Trophoblast cell (in vitro differentiated cells and primary cell): ENCODE results near the gene RNF224.
A peak's percentile ranks its signal among the peaks of the same experiment; 100 is the strongest.

ENCODE experiments used
- DNase-seq, 2 donors: peaks; one replicate each; pipeline ENCODE4 v3.0.0-alpha.2; 2016
- H2AFZ ChIP-seq: 2 replicates; pipeline ENCODE4 v1.6.1; 2013; ENCODE audit warnings: low read length, moderate library complexity, mild to moderate bottlenecking; ENCODE audit not compliant: insufficient read depth, poor library complexity
- H2AK5ac ChIP-seq: 2 replicates; pipeline ENCODE4 v1.6.1; 2013; ENCODE audit warnings: mild to moderate bottlenecking, low read length
- H2BK120ac ChIP-seq: 2 replicates; pipeline ENCODE4 v1.6.1; 2013; ENCODE audit warnings: low read length, mild to moderate bottlenecking, moderate library complexity; ENCODE audit not compliant: insufficient read depth, poor library complexity
- H2BK12ac ChIP-seq: 2 replicates; pipeline ENCODE4 v1.6.1; 2013; ENCODE audit warnings: mild to moderate bottlenecking, low read length, moderate library complexity
- H2BK5ac ChIP-seq: 2 replicates; pipeline ENCODE4 v1.6.1; 2013; ENCODE audit warnings: low read length, low read depth, moderate library complexity, mild to moderate bottlenecking; ENCODE audit not compliant: poor library complexity
- H3K14ac ChIP-seq: 2 replicates; pipeline ENCODE4 v1.6.1; 2013; ENCODE audit warnings: mild to moderate bottlenecking, low read length
- H3K18ac ChIP-seq: 2 replicates; pipeline ENCODE4 v1.6.1; 2013; ENCODE audit warnings: mild to moderate bottlenecking, low read length
- H3K23ac ChIP-seq: 2 replicates; pipeline ENCODE4 v1.6.1; 2013; ENCODE audit warnings: low read length
- H3K27ac ChIP-seq: 2 replicates; pipeline ENCODE4 v1.5.1; 2013; ENCODE audit warnings: low read depth, mild to moderate bottlenecking, inconsistent platforms, low read length, moderate library complexity
- H3K27me3 ChIP-seq: 2 replicates; pipeline ENCODE4 v1.6.1; 2013; ENCODE audit warnings: inconsistent platforms, mild to moderate bottlenecking, low read length, moderate library complexity; ENCODE audit not compliant: insufficient read depth
- H3K36me3 ChIP-seq, 2 experiments: 1 replicate in 1 of 2; 2 replicates in 1 of 2; pipeline ENCODE4 v1.6.1; 2013; ENCODE audit warnings: low read length in 2 of 2, mild to moderate bottlenecking in 2 of 2, moderate library complexity in 1 of 2; ENCODE audit not compliant: insufficient read depth in 2 of 2, control insufficient read depth in 1 of 2
- H3K4ac ChIP-seq: 2 replicates; pipeline ENCODE4 v1.6.1; 2013; ENCODE audit warnings: low read depth, mild to moderate bottlenecking, low read length, moderate library complexity
- H3K4me1 ChIP-seq, 2 experiments: 1 replicate in 1 of 2; 2 replicates in 1 of 2; pipeline ENCODE4 v1.6.1; 2013; ENCODE audit warnings: low read length in 2 of 2, mild to moderate bottlenecking in 2 of 2, moderate library complexity in 1 of 2; ENCODE audit not compliant: insufficient read depth in 2 of 2, control insufficient read depth in 1 of 2
- H3K4me2 ChIP-seq: 2 replicates; pipeline ENCODE4 v1.6.1; 2013; ENCODE audit warnings: inconsistent platforms, mild to moderate bottlenecking, low read length, moderate library complexity
- H3K4me3 ChIP-seq: 2 replicates; pipeline ENCODE4 v1.5.1; 2013; ENCODE audit warnings: mild to moderate bottlenecking, low read depth, low read length, inconsistent platforms
- H3K79me1 ChIP-seq: one replicate; pipeline ENCODE4 v1.6.1; 2013; ENCODE audit warnings: low read length
- H3K79me2 ChIP-seq: 2 replicates; pipeline ENCODE4 v1.6.1; 2013; ENCODE audit warnings: low read length, mild to moderate bottlenecking; ENCODE audit not compliant: control insufficient read depth, insufficient read depth, poor library complexity
- H3K9ac ChIP-seq: 2 replicates; pipeline ENCODE4 v1.6.1; 2013; ENCODE audit warnings: mild to moderate bottlenecking, low read length
- H3K9me3 ChIP-seq: 2 replicates; pipeline ENCODE4 v1.6.1; 2013; ENCODE audit warnings: low read depth, mild to moderate bottlenecking, control low read depth, inconsistent platforms, low read length; ENCODE audit not compliant: insufficient read depth
- H4K12ac ChIP-seq: 2 replicates; pipeline ENCODE4 v1.6.1; 2013; ENCODE audit warnings: low read depth, mild to moderate bottlenecking, low read length, moderate library complexity
- H4K8ac ChIP-seq: 2 replicates; pipeline ENCODE4 v1.6.1; 2013; ENCODE audit warnings: low read depth, mild to moderate bottlenecking, low read length, moderate library complexity
- H4K91ac ChIP-seq: one replicate; pipeline ENCODE4 v1.6.1; 2013; ENCODE audit warnings: low read depth, mild to moderate bottlenecking, low read length, moderate library complexity
- WGBS: extraction: QIAGEN DNeasy Blood & Tissue Kit; methylation state at CpG from one replicate; pipeline ENCODE4 v1.1.7; 2013; ENCODE audit warnings: missing lambda C conversion rate; ENCODE audit not compliant: insufficient read length, insufficient coverage; ENCODE audit errors: extremely low coverage; 5-methylcytosine and 5-hydroxymethylcytosine counted together

Gene RNF224

GRCh38 chr9:137214620-137215019 lies 12.7 kb upstream of the RNF224 start:
- no peak overlapping the region for H2AK5ac ChIP-seq
- no peak overlapping the region for H3K14ac ChIP-seq
- H3K4me1 ChIP-seq: peaks cover 10 to 11% of the 10 kb centered on the region in 2 experiments
- no peak overlapping the region for H3K18ac ChIP-seq
- no peaks in the 10 kb centered on the region for H3K79me1 ChIP-seq
- H3K79me2 ChIP-seq: no peaks in the 10 kb centered on the region
- no peak overlapping the region for H2AFZ ChIP-seq
- H4K12ac ChIP-seq: no peak overlapping the region
- H3K4ac ChIP-seq: no peak overlapping the region
- no peak overlapping the region for H3K27ac ChIP-seq
- H3K9me3 ChIP-seq: no peaks in the 10 kb centered on the region
- H2BK120ac ChIP-seq: no peak overlapping the region
- H4K91ac ChIP-seq: no peak overlapping the region
- no peaks in the 10 kb centered on the region for H3K27me3 ChIP-seq
- H4K8ac ChIP-seq: no peak overlapping the region
- H2BK5ac ChIP-seq: no peak overlapping the region
- no peak for DNase-seq
- no peak overlapping the region for H3K4me3 ChIP-seq
- no peak overlapping the region for H3K23ac ChIP-seq
- no peak overlapping the region for H3K4me2 ChIP-seq
- no peak overlapping the region for H2BK12ac ChIP-seq
- peaks cover 55 to 61% of the 10 kb centered on the region in 2 experiments for H3K36me3 ChIP-seq
- no CpG with 5 or more reads among the region's 19 CpGs for WGBS
- no peak overlapping the region for H3K9ac ChIP-seq

- Histone ChIP-seq H3K9ac (no peak overlapping the region), H2AK5ac (no peak overlapping the region), H3K27me3 (no peaks in the 10 kb centered on the region), H2BK5ac (no peak overlapping the region), H3K4me3 (no peak overlapping the region), H3K4me2 (no peak overlapping the region), H4K12ac (no peak overlapping the region), H2BK12ac (no peak overlapping the region), H3K27ac (no peak overlapping the region), H4K91ac (no peak overlapping the region), H3K18ac (no peak overlapping the region), H3K14ac (no peak overlapping the region), H3K79me1 (no peaks in the 10 kb centered on the region), H3K79me2 (no peaks in the 10 kb centered on the region), H2AFZ (no peak overlapping the region), H3K9me3 (no peaks in the 10 kb centered on the region), H3K4ac (no peak overlapping the region), H3K36me3 (peaks cover 51 to 57% of the 10 kb centered on the region in 2 experiments), H2BK120ac (no peak overlapping the region), H3K4me1 (peaks cover 10 to 11% of the 10 kb centered on the region in 2 experiments), H4K8ac (no peak overlapping the region), H3K23ac (no peak overlapping the region)
- no peak for DNase-seq
- WGBS: no CpG with 5 or more reads among the region's 22 CpGs
These were observed 11.9 kb upstream of the RNF224 start for GRCh38 chr9:137215196-137215986.

- no peak for DNase-seq
- peaks cover 51 to 54% of the 10 kb centered on the region in 2 experiments for H3K36me3 ChIP-seq
- no peak overlapping the region for H3K4ac ChIP-seq
- H3K79me2 ChIP-seq: no peaks in the 10 kb centered on the region
- no peak overlapping the region for H2BK120ac ChIP-seq
- no peak overlapping the region for H3K4me3 ChIP-seq
- no peak overlapping the region for H3K23ac ChIP-seq
- no peak overlapping the region for H3K9ac ChIP-seq
- H3K18ac ChIP-seq: no peak overlapping the region
- H3K79me1 ChIP-seq: no peaks in the 10 kb centered on the region
- H4K8ac ChIP-seq: no peak overlapping the region
- H4K91ac ChIP-seq: no peak overlapping the region
- WGBS: no CpG with 5 or more reads among the region's 30 CpGs
- no peak overlapping the region for H2AK5ac ChIP-seq
- no peak overlapping the region for H2AFZ ChIP-seq
- no peaks in the 10 kb centered on the region for H3K27me3 ChIP-seq
- no peak overlapping the region for H3K14ac ChIP-seq
- no peaks in the 10 kb centered on the region for H3K9me3 ChIP-seq
- H3K4me2 ChIP-seq: no peak overlapping the region
- no peak overlapping the region for H3K27ac ChIP-seq
- H2BK5ac ChIP-seq: no peak overlapping the region
- H2BK12ac ChIP-seq: no peak overlapping the region
- H3K4me1 ChIP-seq: peaks cover 11% of the 10 kb centered on the region in 2 experiments
- no peak overlapping the region for H4K12ac ChIP-seq
These were observed 10.9 kb upstream of the RNF224 start for GRCh38 chr9:137216188-137216965.

GRCh38 chr9:137217276-137218211 lies 9.8 kb upstream of the RNF224 start:
- H4K12ac ChIP-seq: peak overlapping the region; percentile 8
- no peak overlapping the region for H3K4me2 ChIP-seq
- H3K27ac ChIP-seq: no peak overlapping the region
- H3K18ac ChIP-seq: no peak overlapping the region
- no peak overlapping the region for H2BK120ac ChIP-seq
- no peak overlapping the region for H3K4me3 ChIP-seq
- no peaks in the 10 kb centered on the region for H3K79me2 ChIP-seq
- no peak overlapping the region for H3K14ac ChIP-seq
- H2BK12ac ChIP-seq: no peak overlapping the region
- peaks cover 43 to 46% of the 10 kb centered on the region in 2 experiments for H3K36me3 ChIP-seq
- H3K23ac ChIP-seq: no peak overlapping the region
- DNase-seq: peak; percentile 67 to 77
- H2AFZ ChIP-seq: peak overlapping the region; percentile 3
- H4K91ac ChIP-seq: peak overlapping the region; percentile 11
- no CpG with 5 or more reads among the region's 36 CpGs for WGBS
- no peak overlapping the region for H3K4ac ChIP-seq
- H3K4me1 ChIP-seq: peaks cover 13 to 15% of the 10 kb centered on the region in 2 experiments
- no peaks in the 10 kb centered on the region for H3K9me3 ChIP-seq
- H2AK5ac ChIP-seq: no peak overlapping the region
- no peak overlapping the region for H2BK5ac ChIP-seq
- H3K79me1 ChIP-seq: peaks cover 3% of the 10 kb centered on the region
- no peaks in the 10 kb centered on the region for H3K27me3 ChIP-seq
- H4K8ac ChIP-seq: peak overlapping the region; percentile 25
- no peak overlapping the region for H3K9ac ChIP-seq
